HEK293 (cell line): ENCODE data around the gene HDHD5.

ENCODE experiments used
- GLI2 ChIP-seq: fragments of 450-650 bp; formaldehyde crosslinking; IDR thresholded peaks from 2 replicates; pipeline ENCODE4; 2017; ENCODE audit warnings: missing biosample characterization, missing genetic modification characterization, low read depth, borderline replicate concordance
- IKZF3 ChIP-seq: fragments of 450-650 bp; IDR thresholded peaks from 2 replicates; pipeline ENCODE4 v1.5.0; 2018; ENCODE audit warnings: missing biosample characterization, mild to moderate bottlenecking, missing genetic modification characterization, moderate library complexity
- INSM2 ChIP-seq: fragments of 450-650 bp; formaldehyde crosslinking; IDR thresholded peaks from 2 replicates; pipeline ENCODE4 v1.5.1; 2016; ENCODE audit warnings: missing biosample characterization, missing genetic modification characterization
- KLF16 ChIP-seq: fragments of 450-650 bp; formaldehyde crosslinking; IDR thresholded peaks from 2 replicates; pipeline ENCODE4 v1.5.1; 2017; ENCODE audit warnings: missing biosample characterization, missing genetic modification characterization
- KLF17 ChIP-seq: fragments of 450-650 bp; formaldehyde crosslinking; IDR thresholded peaks from 2 replicates; pipeline ENCODE4 v1.5.1; 2016; ENCODE audit warnings: missing biosample characterization, missing genetic modification characterization
- KLF8 ChIP-seq: fragments of 450-650 bp; formaldehyde crosslinking; IDR thresholded peaks from 2 replicates; pipeline ENCODE4 v1.5.1; 2016; ENCODE audit warnings: missing biosample characterization, missing genetic modification characterization
- SP3 ChIP-seq: fragments of 450-650 bp; formaldehyde crosslinking; IDR thresholded peaks from 2 replicates; pipeline ENCODE4 v1.5.1; 2016; ENCODE audit warnings: missing biosample characterization, missing genetic modification characterization
- TRIM28 ChIP-seq: IDR thresholded peaks from 2 replicates; pipeline ENCODE4 v1.6.1; 2011; ENCODE audit warnings: low read length, control low read depth, borderline replicate concordance
- ZBTB21 ChIP-seq: fragments of 450-650 bp; formaldehyde crosslinking; IDR thresholded peaks from 2 replicates; pipeline ENCODE4 v1.5.1; 2017; ENCODE audit warnings: missing biosample characterization, missing genetic modification characterization
- ZBTB26 ChIP-seq: fragments of 450-650 bp; formaldehyde crosslinking; optimal IDR thresholded peaks from 2 replicates; pipeline ENCODE3; 2016; ENCODE audit warnings: missing biosample characterization, mild to moderate bottlenecking, missing genetic modification characterization
- ZBTB49 ChIP-seq: fragments of 450-650 bp; formaldehyde crosslinking; IDR thresholded peaks from 2 replicates; pipeline ENCODE4 v1.5.1; 2016; ENCODE audit warnings: missing biosample characterization, missing genetic modification characterization, low read depth
- ZNF121 ChIP-seq: fragments of 450-650 bp; formaldehyde crosslinking; IDR thresholded peaks from 2 replicates; pipeline ENCODE4 v1.5.1; 2016; ENCODE audit warnings: missing biosample characterization, missing genetic modification characterization
- ZNF146 ChIP-seq: fragments of 450-650 bp; formaldehyde crosslinking; IDR thresholded peaks from 2 replicates; pipeline ENCODE4 v1.5.1; 2016; ENCODE audit warnings: missing biosample characterization, missing genetic modification characterization
- ZNF214 ChIP-seq: fragments of 450-650 bp; formaldehyde crosslinking; IDR thresholded peaks from 2 replicates; pipeline ENCODE4 v1.5.1; 2017; ENCODE audit warnings: missing biosample characterization, mild to moderate bottlenecking, missing genetic modification characterization, borderline replicate concordance
- ZNF221 ChIP-seq: fragments of 450-650 bp; formaldehyde crosslinking; IDR thresholded peaks from 2 replicates; pipeline ENCODE4 v1.5.1; 2017; ENCODE audit warnings: missing biosample characterization, missing genetic modification characterization, borderline replicate concordance
- ZNF24 ChIP-seq: fragments of 450-650 bp; formaldehyde crosslinking; IDR thresholded peaks from 2 replicates; pipeline ENCODE4 v1.5.1; 2016; ENCODE audit warnings: missing biosample characterization, missing genetic modification characterization
- ZNF280D ChIP-seq: fragments of 450-650 bp; formaldehyde crosslinking; IDR thresholded peaks from 2 replicates; pipeline ENCODE4 v1.5.1; 2016; ENCODE audit warnings: missing biosample characterization, missing genetic modification characterization
- ZNF335 ChIP-seq: fragments of 450-650 bp; formaldehyde crosslinking; conservative IDR thresholded peaks from 2 replicates; pipeline ENCODE4 v1.5.1; 2016; ENCODE audit warnings: missing biosample characterization, missing genetic modification characterization
- ZNF354C ChIP-seq: fragments of 450-650 bp; formaldehyde crosslinking; IDR thresholded peaks from 2 replicates; pipeline ENCODE4 v1.5.1; 2016; ENCODE audit warnings: missing biosample characterization, missing genetic modification characterization, low read depth, borderline replicate concordance
- ZNF433 ChIP-seq: fragments of 450-650 bp; formaldehyde crosslinking; IDR thresholded peaks from 2 replicates; pipeline ENCODE4 v1.5.1; 2016; ENCODE audit warnings: missing biosample characterization, missing genetic modification characterization, low read depth
- ZNF529 ChIP-seq: fragments of 450-650 bp; formaldehyde crosslinking; IDR thresholded peaks from 2 replicates; pipeline ENCODE4 v1.5.1; 2017; ENCODE audit warnings: missing genetic modification characterization, missing biosample characterization; ENCODE audit not compliant: insufficient replicate concordance
- ZNF555 ChIP-seq: fragments of 450-650 bp; formaldehyde crosslinking; conservative IDR thresholded peaks from 2 replicates; pipeline ENCODE4 v1.5.1; 2017; ENCODE audit warnings: missing biosample characterization, mild to moderate bottlenecking, missing genetic modification characterization, inconsistent platforms
- ZNF596 ChIP-seq: fragments of 450-650 bp; IDR thresholded peaks from 2 replicates; pipeline ENCODE4 v1.5.0; 2018; ENCODE audit warnings: missing biosample characterization, mild to moderate bottlenecking, missing genetic modification characterization, moderate library complexity
- ZNF623 ChIP-seq: fragments of 450-650 bp; formaldehyde crosslinking; IDR thresholded peaks from 2 replicates; pipeline ENCODE4 v1.5.1; 2016; ENCODE audit warnings: missing biosample characterization, missing genetic modification characterization
- ZNF645 ChIP-seq: fragments of 450-650 bp; formaldehyde crosslinking; IDR thresholded peaks from 2 replicates; pipeline ENCODE4; 2016; ENCODE audit warnings: missing biosample characterization, missing genetic modification characterization
- ZNF660 ChIP-seq: fragments of 450-650 bp; IDR thresholded peaks from 2 replicates; pipeline ENCODE4 v1.5.1; 2018; ENCODE audit warnings: missing biosample characterization, mild to moderate bottlenecking, missing genetic modification characterization
- ZSCAN18 ChIP-seq: fragments of 450-650 bp; formaldehyde crosslinking; IDR thresholded peaks from 2 replicates; pipeline ENCODE4 v1.5.1; 2016; ENCODE audit warnings: missing biosample characterization, missing genetic modification characterization

The HDHD5 gene

GRCh38 chr22:17171153-17172028 is 12.3 kb upstream of the HDHD5 start (continued):
- TF ChIP-seq INSM2 (0 out of 2 replicates have a peak, but pooled peaks have one; percentile 22), ZNF280D (no peak), KLF17 (peak; percentile 68), ZNF214 (no peak), ZSCAN18 (tag by site-specific recombination) (no peak), KLF8 (tag by site-specific recombination) (peak; percentile 43; the same call in 1 of the 2 replicates), ZNF146 (tag by site-specific recombination) (no peak), ZNF660 (tag by site-specific recombination) (peak; percentile 85), ZNF221 (tag by site-specific recombination) (no peak), SP3 (tag by site-specific recombination) (0 out of 2 replicates have a peak, but pooled peaks have one; percentile 9), ZNF433 (tag by site-specific recombination) (no peak), ZNF335 (peak; percentile 57), ZNF645 (no peak), ZNF354C (tag by site-specific recombination) (no peak), ZNF555 (tag by site-specific recombination) (no peak), KLF16 (tag by site-specific recombination) (peak; percentile 33; the same call in 1 of the 2 replicates), ZNF596 (peak; percentile 36), ZNF529 (no peak), ZBTB49 (tag by site-specific recombination) (no peak), TRIM28 (no peak; the same call in 1 of the 2 replicates), IKZF3 (tag by site-specific recombination) (peak; percentile 41; the same call in 1 of the 2 replicates), ZBTB26 (tag by site-specific recombination) (peak; percentile 55), ZNF623 (tag by site-specific recombination) (no peak), ZNF121 (no peak), GLI2 (no peak), ZBTB21 (tag by site-specific recombination) (no peak), ZNF24 (peak; percentile 21)
